ENCODE data around the gene TTLL8. TPM values are rescaled to one million over a fixed set of nuclear protein-coding genes. Genes with fewer than 3 reads are reported as not detected.

The TTLL8 gene
- total RNA-seq, 2 donors from 2014 or later, result not detected

- DNase-seq (peak in 1 of 2 donors; percentile 57), ATAC-seq (peak; percentile 70)
- intact Hi-C loops (cut with DNase I, micrococcal nuclease), result loop anchor here in 1 of 2 donors (10.0 kb wide), 1 partner anchor 55 kb away; no protein-coding TSS in a partner anchor
Observed at GRCh38 chr22:49979587-49980264, 78.4 kb downstream of the TTLL8 start.

GRCh38 chr22:49977578-49977977 is 80.5 kb downstream of the TTLL8 start:
- no peak for ATAC-seq
- DNase-seq, result no peak
- intact Hi-C loops (cut with DNase I, micrococcal nuclease), result no loop called here

DNA sequence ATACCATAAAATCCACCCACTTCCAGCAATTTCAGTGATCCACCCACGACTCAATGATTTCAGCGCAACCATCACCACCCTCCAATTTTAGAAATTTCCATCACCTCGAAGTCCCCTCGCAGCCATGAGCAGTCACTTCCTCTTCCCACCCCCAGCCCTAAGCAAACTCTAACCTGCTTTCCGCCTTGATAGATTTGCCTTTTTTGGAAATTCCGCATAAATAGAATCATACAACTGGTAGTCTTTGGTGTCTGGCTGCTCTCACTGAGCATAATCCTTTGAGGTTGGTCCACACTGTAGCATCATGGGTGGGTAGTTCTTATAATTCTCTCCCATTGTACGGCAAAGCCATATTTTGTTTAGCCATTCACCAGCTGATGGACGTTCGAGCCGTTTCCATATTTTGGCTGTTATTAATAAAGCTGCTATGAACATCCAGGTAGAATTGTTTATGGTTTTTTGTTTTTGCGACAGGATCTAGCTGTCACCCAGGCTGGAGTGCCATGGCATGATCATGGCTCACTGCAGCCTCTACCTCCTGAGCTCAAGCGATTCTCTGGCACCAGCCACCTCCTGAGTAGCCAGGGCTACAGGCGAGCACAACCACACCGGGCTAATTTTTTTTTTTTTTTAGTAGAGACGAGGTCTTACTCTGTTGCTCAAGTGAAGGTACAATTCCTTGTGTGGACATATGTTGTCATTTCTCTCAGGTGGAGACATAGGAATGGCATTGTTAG is 81.5 kb downstream of the TTLL8 start:
- DNase-seq (no peak), ATAC-seq (peak; percentile 5)
- intact Hi-C loops (cut with DNase I, micrococcal nuclease), result no loop called here

- ATAC-seq (peak; percentile 13), DNase-seq (peak; percentile 19 to 58)
- intact Hi-C loops (cut with DNase I, micrococcal nuclease), result no loop called here
Observed at GRCh38 chr22:49975543-49976389, 82.3 kb downstream of the TTLL8 start.

DNA sequence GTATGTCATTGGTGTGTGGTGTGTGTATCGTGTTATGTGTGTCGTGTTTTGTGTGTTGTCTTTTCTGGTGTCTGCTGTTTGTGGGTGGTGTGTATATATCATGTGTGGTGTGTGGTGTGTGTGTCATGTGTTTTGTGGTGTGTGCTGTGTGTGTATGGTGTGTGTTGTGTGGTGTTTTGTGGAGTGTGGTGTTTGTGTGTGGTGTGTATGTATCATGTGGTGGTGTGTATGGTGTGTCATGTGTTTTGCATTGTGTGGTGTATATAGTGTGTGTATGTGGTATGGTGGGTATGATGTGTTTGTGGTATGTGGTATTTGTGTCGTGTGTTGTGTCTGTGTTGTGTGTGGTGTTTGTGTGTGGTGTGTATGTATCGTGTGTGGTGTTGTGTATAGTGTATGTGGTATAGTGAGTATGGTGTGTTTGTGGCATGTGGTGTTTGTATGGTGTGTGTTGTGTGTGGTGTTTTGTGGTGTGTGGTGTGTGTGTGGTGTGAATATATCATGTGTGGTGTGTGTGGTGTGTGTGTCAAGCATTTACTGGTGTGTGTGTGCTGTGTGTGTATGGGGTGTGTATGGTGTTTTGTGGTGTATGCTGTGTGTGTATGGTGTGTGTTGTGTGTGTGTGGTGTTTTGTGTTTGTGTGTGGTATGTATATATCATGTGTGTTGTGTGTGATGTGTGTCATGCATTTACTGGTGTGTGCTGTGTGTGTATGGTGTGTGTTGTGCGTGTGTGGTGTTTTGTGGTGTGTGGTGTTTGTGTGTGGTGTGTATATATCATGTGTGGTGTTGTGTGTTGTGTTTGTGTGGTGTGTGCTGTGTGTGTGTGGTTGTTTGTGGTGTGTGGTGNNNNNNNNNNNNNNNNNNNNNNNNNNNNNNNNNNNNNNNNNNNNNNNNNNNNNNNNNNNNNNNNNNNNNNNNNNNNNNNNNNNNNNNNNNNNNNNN is 84.8 kb downstream of the TTLL8 start:
- no peak for ATAC-seq
- intact Hi-C loops (cut with DNase I, micrococcal nuclease), result no loop called here
- DNase-seq, result no peak

GRCh38 chr22:49972163-49973017 is 85.7 kb downstream of the TTLL8 start:
- DNase-seq, result peak; percentile 30 to 41
- intact Hi-C loops (cut with DNase I, micrococcal nuclease), result no loop called here

GRCh38 chr22:49971232-49972162 is 86.6 kb downstream of the TTLL8 start:
- intact Hi-C loops (cut with DNase I, micrococcal nuclease), result no loop called here
- ATAC-seq (peak; percentile 76), DNase-seq (peak; percentile 88 to 89)

More at GRCh38 chr22:49972163-49973017, 85.7 kb downstream of the TTLL8 start:
- no peak for ATAC-seq

DNA sequence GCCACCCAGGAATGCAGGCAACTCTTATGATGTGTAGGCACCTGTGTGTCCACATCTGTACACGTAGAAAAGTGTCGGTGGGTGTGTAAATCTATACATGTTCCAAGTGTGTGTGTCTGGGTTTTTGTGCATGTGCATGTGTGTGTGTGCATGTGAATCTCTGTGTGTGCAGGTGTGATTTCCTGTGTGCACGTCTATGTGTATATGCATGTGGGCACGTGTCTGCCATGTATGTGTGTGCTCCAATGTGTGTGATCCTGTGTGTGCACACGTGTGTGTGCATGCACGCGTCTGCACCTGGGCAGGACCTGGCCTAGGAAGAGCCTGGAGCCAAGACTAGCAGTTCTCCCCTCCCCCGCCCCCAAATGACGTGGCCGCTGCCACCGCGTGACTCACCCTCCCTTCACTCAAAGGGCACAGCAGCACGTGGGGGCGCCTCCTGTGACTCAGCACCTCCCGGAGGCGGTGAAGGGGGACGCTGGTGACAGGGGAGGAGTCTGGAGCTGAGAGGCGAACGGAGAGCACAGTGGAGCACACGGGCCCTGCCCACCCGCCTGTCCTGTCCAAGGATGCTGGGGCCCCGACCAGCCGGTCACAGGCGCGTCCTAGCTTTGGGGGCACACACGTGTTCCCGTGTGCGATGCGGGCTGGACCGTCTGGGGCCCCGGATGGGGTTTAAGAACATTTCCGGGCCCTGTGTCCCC is 87.4 kb downstream of the TTLL8 start:
- intact Hi-C loops (cut with DNase I, micrococcal nuclease), result no loop called here
- peak; percentile 95 to 99 for DNase-seq
- peak; percentile 81 for ATAC-seq

DNA sequence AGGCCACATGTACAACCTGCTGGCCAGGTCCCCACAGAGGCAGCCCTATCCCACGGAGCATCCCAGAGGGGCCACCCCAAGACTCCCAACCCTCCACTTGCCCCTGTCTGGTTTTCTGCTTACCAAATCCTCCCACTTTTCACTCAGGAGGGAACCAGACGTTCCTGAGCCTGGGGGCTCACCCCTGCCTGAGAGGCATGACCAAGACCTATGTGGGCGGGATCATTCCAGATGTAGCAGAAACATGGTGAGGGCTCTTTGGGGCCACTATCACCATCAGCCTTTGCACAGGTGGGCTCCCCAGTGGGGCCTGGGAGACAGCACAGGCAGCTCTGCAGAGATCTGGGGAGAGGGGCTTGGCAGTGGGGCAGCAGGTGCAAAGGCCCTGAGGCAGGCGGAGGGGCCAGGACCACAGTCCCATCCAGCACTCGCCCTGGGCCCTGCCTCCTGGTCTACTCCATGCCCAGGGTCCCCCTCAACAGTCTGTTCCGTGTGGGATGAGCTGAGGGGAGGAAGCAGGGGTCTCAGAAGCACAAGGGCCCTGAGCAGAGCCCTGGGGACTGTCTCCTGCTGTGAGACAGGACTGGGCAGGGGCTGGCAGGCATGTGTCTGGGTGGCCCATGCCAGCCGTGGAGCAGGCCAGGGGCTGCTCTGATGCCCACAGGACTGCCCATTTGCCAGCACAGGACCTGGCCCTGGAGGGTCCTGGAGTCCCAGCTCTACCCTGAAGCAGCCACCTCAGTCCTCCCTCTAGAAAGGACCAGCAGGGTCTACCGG is 88.2 kb downstream of the TTLL8 start:
- ATAC-seq, result no peak

DNA sequence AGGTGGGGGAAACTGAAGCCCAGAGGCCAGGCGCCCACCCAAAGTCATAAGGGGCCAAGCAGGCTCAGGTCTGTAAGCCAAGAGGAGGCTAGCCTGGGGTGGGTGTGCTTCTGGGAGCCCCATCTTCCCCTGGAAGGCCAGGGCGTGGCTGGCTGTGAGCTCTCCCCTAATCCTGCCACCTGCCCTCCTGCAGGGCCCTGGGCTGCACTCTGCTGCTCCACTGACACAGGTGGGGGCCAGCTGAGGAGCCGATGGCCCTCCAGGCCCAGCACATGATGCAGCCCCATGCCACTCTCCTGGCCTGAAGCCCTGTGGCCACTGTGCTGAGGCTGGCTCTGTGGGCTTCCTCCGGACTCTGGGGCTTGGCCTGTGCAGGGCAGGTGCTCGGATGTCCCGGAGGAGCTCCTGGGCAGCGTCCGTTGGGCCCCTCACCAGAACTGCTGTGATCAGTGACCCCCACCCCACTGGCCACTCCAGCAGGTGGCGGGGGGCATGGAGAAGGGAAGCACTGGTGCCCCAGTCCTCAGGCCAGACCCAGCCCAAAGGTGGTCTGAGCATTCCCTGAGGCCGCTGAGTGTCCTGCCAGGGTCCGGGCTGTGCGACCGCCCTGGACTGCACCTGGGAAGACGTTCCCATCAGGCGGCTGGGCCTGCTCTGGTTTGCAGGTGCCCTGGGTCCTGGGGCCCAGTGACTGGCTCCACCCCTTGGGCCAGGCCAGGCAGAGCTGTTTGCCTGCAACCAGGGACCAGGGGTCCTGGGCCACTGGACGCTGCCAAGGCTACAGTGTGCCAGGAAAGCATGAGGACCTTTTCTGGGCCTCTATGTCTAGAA is 89.1 kb downstream of the TTLL8 start:
- ATAC-seq, result no peak
- peak; percentile 19 to 28 for DNase-seq
- intact Hi-C loops (cut with DNase I, micrococcal nuclease), result no loop called here

More for the DNA sequence above, 88.2 kb downstream of the TTLL8 start:
- intact Hi-C loops (cut with DNase I, micrococcal nuclease), result no loop called here
- peak; percentile 23 to 41 for DNase-seq

Data from left colon (tissue), 2 donors.